HG03108 (cell line): ENCODE results near the gene TJP3.

Experiments
- ATAC-seq: cut with Tn5 transposase; IDR thresholded peaks from one replicate; pipeline ENCODE4 v1.9.1; 2021; ENCODE audit warnings: moderate library complexity; ENCODE audit not compliant: unreplicated experiment

The TJP3 gene

DNA sequence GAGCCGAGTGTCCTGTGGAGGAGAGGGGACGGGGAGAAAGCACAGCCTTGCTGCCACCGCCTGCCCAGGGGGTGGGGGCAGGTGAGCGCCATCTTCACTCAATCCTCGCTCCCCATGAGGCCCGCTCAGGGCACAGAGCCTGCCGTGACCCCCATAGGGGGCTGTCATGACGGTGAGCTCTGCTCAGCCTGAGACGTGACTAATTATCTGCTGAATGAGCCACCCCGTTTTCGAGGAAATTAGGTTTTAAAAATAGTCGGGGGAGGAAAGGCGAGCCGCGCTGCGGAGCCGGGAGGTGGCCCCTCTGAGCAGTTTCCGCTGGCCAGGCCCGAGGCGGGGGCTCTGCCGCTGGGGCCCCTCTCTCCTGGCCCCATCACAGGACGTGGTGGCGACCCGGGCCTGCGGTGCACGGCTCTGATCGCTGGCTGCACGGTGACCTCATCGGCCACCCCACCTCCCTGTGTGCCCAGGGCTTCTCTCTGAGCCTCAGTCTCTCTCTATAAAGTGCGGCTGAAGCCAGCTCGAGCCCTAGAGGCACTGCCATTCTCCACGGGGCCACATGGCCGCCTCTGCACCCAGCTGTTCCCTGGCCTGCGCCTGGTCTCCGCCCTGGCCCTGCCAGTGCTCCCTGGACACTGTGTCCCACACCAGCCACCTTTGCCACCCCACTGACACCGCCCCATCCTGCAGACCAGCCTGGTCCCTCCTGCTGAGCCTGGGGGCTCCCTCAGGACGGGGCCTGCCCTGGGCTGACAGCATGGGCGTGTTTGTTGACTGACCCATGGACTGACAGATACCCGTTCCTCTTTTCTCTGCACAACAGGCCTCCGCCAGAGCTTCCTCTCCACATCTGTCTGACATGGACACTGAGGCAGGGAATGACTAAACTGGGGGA, 36.3 kb upstream of the TJP3 start:
- no peak for ATAC-seq

DNA sequence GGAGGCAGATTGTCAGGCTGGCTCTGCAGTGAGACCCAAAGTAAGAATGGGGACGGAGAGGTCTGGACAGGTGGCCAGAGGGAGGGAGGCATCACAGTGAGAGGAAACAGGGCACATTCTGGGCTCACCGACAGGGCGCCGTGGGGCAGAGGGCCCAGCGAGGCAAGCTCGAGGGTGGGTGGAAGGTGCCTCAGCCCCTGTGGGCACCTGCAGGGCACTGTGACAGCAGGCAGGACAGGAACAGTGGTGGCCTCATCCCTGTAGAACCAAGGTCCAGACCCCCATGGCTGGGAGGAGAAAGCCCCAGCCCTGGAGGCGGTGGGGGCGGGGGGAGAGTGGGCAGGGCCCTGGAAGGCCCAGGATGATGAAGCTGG, 35.6 kb upstream of the TJP3 start:
- ATAC-seq: no peak

DNA sequence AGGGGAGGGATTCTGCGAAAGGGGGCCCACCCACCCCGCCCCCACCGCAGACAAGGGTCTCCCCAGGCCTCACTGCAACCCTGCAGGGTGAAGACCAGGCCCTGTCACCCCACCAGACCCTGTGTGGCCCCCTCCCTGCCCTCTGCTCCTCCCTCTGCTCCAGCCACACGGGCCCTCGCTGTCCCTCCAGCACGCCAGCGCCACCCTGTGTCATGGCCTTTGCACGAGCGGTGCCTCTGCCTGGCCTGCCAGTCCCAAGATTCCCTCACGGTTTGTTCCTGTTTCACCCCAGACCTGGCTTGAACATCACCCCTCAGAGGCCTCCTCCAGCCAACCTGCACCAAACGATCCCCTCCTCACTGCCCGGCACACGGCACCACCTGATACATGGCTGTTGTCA, 35.2 kb upstream of the TJP3 start:
- ATAC-seq: no peak

DNA sequence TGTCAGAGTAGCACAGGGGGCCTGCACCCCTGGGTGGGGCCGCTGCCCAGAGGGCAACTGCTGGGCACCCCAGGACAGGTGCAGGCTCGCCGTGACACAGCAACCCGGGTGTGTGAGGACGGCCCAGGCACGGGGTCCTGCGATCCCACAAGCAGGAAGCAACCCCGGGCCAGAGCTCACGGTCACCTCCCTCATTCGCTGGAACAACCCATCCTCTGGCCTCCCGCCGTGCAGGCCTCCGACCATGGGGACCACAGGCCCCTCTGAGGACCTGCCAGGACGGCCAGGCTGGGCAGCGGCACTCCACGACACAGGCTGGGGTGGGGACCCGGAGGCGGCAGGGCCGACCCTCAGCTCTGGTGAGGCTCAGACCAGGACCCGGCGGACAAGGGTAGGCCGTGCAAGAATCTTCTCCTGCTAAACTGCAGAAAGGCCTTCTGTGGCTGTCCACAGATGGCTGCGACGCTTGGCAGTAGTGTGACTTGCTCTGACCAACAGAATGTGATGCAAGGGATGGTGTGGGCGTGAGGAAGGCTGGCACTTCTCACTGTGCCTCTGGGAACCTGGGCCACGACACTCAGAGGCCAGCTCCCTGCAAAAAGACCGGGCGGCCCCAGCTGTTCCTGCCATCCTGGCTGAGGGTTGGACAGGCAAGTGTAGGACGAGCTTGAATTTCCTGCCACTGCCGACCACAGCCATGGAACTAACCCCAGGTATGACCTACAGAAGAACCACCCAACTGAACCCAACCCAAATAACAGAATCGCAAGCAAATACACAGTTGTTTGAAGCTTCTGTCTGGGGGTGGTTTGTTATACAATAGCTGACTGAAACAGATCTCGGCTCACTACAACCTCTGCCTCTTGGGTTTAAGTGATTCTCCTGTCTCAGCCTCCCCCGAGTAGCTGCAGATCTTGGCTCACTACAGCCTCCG, 34.4 kb upstream of the TJP3 start:
- no peak for ATAC-seq

DNA sequence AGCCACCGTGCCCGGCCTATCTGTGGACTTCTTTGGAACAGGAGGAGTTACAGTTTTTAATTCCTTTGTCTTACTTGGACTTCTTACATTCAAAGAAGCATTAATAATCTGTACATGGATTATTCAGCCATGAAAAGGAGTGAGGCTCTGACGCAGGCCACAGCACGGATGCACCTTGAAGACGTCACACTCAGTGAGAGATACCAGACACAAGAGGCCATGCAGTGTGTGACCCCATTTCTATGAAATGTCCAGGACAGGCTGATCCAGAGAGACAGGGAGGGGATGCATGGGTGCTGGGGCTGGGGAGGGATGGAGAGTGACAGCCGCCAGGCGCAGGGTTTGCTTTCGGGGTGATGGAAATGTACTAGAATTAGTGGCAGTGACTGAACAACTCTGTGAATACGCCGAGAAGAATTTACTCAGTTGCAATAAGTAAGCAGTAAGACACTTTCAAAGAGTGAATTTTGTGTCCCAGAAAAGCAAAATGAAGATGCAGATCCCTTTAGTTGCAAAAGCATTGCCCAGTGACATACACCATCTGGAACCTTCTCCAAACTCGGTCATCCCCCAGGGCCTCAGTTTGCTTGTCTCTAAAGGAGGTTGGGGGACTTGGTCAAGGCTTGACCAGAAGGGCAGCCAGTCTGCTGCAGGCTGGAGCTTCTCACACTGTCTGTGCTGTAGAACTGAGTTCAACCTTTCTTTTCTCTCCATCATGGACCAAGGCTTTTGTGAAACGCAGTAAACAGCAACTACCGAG, 33.2 kb upstream of the TJP3 start:
- no peak for ATAC-seq

DNA sequence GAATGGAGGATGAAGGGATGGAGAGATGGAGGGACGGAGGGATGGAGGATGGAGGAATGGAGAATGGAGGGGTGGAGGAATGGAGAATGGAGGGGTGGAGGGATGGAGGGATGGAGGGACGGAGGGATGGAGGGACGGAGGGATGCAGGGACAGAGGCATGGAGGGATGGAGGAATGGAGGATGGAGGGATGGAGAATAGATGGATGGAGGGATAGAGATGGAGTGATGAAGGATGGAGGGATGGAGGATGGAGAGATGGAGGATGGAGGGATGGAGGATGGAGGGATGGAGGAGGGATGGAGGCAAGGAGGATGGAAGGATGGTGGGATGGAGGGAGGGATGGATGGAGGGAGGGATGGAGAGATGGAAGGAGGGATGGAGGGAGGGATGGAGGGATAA, 30.0 kb upstream of the TJP3 start:
- no peak for ATAC-seq

DNA sequence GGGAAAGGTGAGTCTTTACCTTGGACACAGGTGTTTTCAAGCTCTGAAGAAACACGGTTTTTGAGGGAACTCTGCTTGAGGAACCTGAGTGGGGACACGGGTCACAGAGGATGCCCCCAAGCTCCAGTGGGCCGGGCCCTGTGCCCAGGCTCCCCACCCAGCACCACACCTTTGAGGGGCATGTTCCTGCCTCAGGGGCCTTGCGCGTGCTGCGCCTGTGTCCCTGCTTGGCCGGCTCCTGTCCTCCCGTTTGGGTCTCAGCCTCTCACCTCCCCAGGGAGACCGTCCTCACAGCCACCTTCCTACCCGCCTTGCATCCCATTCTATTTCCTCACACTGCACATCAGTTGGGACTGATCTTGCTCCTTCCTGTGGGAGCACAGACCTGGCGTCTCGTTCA, 29.0 kb upstream of the TJP3 start:
- no peak for ATAC-seq

DNA sequence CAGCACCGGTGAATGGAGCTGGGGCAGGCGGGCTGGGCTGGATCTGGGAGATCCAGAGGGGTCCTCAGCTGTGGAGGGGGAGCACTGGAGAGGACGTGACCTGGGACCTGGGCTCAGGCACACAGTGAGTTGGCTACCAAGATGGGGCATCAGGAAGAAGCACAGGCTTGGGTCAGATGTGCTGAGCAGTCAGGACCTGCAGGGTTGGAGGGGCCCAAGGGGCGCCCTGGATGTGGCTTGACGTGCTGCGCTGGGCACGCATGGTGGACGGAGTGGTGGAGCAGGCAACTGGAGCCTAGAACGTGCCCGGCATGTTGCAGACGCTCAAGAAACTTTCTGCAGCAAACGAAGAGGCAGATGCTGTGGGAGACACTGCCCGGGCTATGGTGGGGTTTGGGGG, 28.6 kb upstream of the TJP3 start:
- ATAC-seq: no peak

DNA sequence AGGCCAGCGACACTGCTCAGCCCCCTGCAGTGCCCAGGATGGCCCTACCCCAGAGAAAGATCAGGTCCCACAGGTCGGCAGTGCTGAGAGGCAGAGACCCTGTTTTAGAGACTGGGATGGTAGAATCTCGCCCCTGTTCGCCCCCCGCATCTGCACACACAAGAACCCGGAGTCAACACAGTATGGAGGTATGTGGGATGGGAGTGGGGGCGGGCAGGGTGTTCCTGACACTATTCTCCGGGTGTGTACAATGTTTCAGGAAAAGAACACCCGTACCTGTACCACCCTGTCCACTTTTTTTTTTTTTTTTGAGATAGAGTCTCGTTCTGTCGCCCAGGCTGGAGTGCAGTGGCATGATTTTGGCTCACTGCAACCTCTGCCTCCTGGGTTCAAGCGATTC, 27.2 kb upstream of the TJP3 start:
- ATAC-seq: no peak

DNA sequence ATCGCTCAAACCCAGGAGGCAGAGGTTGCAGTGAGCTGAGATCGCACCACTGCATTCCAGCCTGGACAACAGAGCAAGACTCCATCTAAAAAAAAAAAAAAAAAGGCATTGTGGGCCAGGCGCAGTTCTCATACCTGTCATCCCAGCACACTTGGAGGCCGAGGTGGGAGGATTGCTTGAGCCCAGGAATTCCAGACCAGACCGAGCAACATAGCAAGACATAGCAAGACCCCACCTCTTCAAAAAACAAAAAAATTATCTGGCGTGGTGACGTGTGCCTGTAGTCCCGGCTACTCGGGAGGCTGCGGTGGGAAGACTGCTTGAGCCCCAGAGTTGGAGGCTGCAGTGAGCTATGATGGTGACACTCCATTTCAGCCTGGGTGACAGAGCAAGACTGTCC, 25.9 kb upstream of the TJP3 start:
- ATAC-seq: no peak

DNA sequence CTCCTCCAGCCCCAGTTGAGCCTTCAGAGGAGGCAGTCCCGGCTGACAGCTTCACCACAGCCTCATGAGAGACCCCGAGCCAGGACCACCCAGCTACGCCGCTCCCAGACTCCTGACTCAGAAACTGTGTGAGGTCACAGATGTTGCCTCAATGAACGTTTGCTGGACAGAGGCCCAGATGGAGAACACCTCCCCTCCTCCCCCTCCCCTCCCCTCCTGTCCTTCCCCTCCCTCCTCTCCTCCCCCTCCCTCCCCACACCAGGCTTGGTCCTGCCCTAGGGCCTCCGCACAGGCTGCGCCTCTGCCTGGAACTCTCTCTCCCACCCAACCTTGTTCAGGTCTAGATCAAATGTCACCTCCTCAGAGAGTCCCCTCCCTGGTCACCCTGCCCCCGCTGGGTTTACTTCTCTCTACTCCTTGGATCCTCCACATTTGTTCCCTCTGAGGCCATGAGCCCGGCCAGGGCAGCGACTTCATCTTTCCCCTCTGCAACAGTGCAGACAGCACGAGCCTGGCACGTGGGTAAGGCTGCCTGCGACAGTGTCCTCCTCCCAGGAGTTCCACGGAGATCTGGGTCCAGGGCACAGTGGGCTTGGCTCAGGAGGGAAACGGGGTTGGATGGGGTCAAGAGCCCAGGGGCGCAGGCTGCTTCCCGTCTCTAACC, 25.3 kb upstream of the TJP3 start:
- ATAC-seq: no peak

DNA sequence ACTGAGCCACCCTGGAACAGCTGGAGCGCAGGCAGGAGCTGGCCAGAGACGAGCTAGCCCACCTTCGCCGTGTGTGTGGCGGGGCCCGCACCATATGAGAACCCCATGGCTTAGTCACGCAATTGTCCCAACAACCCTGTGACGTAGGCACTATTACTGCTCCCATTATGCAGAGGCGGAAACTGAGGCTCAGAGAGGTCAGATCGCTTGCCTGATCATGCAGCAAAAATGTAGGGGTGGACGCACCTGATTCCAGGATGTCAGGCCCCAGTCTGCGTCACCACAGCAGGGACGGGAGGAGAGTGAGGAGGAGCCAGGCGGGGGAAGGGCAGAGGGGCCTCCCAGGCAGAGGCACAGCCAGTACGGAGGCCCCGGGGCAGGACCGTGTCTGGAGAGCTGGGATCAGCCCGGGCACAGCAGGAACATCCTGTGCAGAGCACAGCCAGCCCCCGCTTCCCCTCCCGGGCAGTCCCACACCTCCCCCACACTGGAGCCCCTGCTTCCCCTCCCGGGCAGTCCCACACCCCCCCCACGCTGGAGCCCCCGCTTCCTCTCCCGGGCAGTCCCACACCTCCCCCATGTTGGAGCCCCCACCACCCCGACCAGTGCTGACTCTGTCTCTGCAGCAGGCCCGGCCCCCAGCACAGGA, 24.7 kb upstream of the TJP3 start:
- no peak for ATAC-seq

DNA sequence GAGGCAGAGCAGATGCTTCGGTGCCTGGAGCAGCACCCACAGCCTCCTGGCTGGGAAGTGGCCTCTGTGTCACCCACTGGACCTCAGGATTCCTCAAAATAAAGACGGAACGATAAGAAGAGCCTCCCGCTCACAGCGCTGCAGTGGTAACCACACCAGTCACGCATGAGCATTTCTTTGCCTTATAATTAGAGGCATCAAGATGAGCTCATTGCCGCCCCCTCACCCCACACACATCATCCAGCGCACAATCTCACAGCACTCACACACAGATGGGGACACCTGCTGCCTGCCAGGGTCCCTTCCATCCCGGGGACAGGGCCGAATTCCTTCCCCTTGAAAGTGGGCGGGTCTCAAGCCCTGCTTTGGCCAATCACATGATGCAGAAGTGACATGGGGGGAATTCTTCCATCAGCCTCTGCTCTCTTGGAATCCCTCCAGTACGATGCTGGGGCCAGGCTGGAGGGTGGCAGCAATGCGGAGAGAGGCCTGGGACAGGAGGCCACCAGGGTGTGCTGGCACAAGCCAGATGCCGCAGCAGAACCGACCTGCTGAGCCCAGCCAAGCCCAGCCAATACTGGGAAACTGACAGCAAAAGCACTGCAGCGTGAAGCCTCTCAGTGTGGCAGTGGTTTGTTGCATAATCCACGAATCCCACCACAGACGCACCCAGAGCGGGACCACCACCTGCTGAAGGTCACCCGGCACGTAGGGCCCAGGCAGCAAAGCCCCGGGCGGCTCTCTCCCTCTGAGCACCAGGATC, 23.9 kb upstream of the TJP3 start:
- no peak for ATAC-seq

DNA sequence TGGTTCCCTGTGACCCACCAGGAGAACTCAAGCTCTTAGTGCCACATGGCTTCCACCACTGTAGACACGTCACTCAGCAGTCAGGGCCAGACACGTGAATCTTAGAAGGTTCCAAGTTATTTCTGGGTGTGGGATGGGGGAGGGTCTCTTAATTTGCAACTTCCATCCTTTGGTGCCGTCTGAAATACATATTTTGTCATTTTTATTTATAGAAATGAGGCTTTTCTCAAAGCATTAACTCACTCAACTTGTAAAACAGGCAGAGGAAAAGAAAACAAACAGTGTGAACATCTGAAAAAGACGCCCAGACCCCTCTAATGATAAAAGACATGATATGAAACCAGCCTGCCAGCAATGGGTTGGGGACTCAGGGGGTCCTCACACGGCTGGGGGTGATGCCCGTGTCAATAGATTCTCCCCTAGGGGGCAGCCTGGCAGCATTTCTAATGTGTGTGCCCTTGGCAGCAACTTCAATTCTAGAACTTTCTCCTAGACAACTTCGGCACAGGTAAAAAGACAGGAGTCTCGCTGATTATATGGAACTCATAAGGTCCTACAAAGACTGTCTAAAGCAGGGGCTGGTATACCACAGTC, 23.3 kb upstream of the TJP3 start:
- ATAC-seq: no peak

DNA sequence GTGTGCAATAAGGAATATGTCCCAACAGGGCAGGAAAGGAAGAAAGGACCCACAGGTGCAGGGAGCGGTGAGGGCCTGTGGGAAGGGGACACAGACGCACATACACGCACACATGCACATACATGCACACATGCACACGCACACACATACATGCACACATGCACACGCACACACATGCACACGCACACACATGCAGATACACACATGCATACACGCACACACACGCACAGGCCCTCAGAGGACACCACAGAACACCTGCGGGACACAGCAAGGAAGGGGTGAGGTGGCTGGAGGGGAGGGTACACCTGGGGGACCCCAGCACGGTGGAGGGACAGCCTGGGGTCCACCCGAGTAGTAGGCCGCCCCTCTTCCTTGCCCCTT, 20.8 kb upstream of the TJP3 start:
- no peak for ATAC-seq

DNA sequence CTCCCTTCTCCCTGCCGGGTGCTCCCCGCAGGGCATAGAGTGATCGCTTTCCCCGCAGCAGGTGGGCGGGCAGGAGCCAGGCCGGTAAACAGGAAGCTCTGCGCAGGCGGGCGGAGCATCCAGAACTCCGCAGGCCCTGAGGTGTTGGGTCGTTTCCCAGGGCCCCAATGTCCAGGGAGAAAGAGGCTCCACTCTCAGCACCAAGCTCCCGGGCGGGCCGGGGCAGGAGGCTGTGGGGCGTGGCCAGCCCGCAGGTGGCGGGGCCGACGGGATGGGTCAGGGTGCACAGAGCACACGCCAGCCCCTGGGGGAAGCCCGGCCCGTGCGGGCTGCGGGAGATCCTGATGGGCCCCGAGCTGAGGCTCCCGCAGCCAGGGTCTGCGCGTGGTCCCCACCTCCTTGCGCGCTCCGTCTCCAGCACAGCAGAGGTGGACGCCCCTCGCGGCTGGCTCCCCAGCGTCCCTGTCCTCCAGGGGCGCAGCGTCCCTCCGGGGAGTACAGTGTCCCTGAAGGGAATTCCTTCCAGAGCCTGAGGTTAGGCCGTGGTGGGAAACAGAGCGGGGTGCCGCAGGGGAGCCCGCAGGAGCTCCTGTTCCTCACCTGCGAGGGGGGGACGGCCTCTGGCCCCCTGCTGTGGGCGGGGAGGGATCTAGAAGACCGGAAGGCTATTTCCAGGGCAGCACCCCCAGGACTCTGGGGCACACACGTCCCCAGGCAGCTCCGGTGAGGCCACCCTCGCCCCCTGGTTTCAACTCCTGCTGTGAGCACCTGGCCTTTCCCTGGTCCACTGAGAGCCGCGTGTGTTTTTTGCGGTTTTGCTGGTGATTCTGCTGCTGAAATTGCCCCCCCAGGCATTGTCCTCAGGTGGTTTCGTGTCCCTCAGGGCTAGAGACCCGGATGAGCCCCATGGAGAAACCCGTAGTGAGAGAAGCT, 20.1 kb upstream of the TJP3 start:
- no peak for ATAC-seq

DNA sequence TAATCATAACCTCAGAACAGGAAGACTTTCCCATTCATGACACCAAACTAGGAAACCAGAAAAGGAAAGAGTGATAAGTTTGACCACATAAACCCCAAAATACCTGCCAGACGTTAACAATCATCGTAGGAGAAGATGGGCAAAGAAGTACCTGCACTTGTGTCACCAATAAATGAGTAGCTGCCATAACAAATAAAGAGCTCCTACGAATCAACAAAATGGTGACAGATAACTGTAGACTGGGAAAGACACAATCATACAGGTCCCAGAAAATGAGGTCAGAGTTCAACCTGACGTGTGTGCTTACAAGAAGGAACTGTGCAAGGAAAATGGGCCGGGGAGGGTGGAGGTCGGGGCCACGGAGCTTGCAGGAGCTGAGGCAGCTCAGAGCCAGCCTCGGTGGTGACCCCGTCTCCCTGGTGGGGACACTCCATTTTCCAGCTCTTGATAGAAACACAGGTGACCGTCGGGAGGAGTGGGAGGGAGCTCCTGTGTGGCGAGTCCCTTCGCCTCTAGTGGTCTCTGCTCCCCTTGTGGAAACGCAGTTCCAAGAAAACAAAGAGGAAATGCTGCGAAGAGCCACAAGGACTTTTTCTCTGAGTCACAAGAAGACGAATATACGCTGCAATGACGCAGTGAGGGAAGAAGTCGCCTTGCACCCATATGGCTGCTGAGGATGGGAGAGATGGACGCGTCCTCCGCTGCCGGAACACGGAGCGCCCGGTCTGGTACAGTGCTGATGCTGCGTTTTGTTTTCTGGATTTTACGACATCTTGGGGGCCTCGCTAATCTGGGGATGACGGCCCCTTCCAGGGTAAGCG, 17.4 kb upstream of the TJP3 start:
- no peak for ATAC-seq
